SK-N-SH treated with all-trans-retinoic acid at 6 μM for 48 hours (cell line): Measurements from ENCODE around the gene DRGX.

Experiments used
- ATAC-seq: fragments of 200-7000 bp; cut with Tn5 transposase; 3 replicates; pipeline ENCODE4 v1.9.1; 2020; ENCODE audit warnings: mild to moderate bottlenecking, moderate library complexity
- ARNTL ChIP-seq: fragments of 450-650 bp; formaldehyde crosslinking; IDR thresholded peaks from 2 replicates; pipeline ENCODE4 v1.5.0; 2020; ENCODE audit warnings: low read depth, mild to moderate bottlenecking, moderate library complexity, borderline replicate concordance
- BACH2 ChIP-seq: fragments of 250-450 bp; sonication (Bioruptor Pico); IDR thresholded peaks from 2 replicates; pipeline ENCODE4 v1.9.0; 2021; ENCODE audit warnings: mild to moderate bottlenecking, borderline replicate concordance
- CSDC2 ChIP-seq: fragments of 250-450 bp; sonication (Bioruptor Pico); IDR thresholded peaks from 2 replicates; pipeline ENCODE4 v1.5.0; 2020; ENCODE audit warnings: mild to moderate bottlenecking, moderate library complexity
- ESRRG ChIP-seq: fragments of 250-450 bp; sonication (Bioruptor Pico); IDR thresholded peaks from 2 replicates; pipeline ENCODE4 v1.6.1; 2021; ENCODE audit warnings: mild to moderate bottlenecking
- GLIS3 ChIP-seq: fragments of 250-450 bp; sonication (Bioruptor Pico); IDR thresholded peaks from 2 replicates; pipeline ENCODE4 v1.5.0; 2020; ENCODE audit warnings: mild to moderate bottlenecking, moderate library complexity
- OSR1 ChIP-seq: fragments of 250-450 bp; sonication (Bioruptor Pico); IDR thresholded peaks from 2 replicates; pipeline ENCODE4 v1.8.0; 2022; ENCODE audit warnings: moderate library complexity, mild to moderate bottlenecking, inconsistent platforms
- PPARA ChIP-seq: fragments of 250-450 bp; sonication (Bioruptor Pico); IDR thresholded peaks from 2 replicates; pipeline ENCODE4 v1.5.0; 2020; ENCODE audit warnings: mild to moderate bottlenecking, borderline replicate concordance
- RARB ChIP-seq: fragments of 250-450 bp; sonication (Bioruptor Pico); IDR thresholded peaks from 2 replicates; pipeline ENCODE4 v1.8.0; 2021; ENCODE audit warnings: mild to moderate bottlenecking, moderate library complexity
- TCF4 ChIP-seq: fragments of 250-450 bp; sonication (Bioruptor Pico); IDR thresholded peaks from 2 replicates; pipeline ENCODE4 v1.8.0; 2021; ENCODE audit warnings: mild to moderate bottlenecking, moderate library complexity, borderline replicate concordance
- TOX ChIP-seq: fragments of 250-450 bp; sonication (Bioruptor Pico); IDR thresholded peaks from 2 replicates; pipeline ENCODE4 v1.8.0; 2021; ENCODE audit warnings: mild to moderate bottlenecking, moderate library complexity, borderline replicate concordance
- ZC3H10 ChIP-seq: fragments of 250-450 bp; sonication (Bioruptor Pico); IDR thresholded peaks from 2 replicates; pipeline ENCODE4 v1.5.1; 2021; ENCODE audit warnings: mild to moderate bottlenecking, moderate library complexity
- ZFP3 ChIP-seq: fragments of 250-450 bp; sonication (Bioruptor Pico); IDR thresholded peaks from 2 replicates; pipeline ENCODE4 v1.5.0; 2020; ENCODE audit warnings: mild to moderate bottlenecking, moderate library complexity
- ZFP30 ChIP-seq: fragments of 450-650 bp; formaldehyde crosslinking; IDR thresholded peaks from 2 replicates; pipeline ENCODE4 v1.5.0; 2022; ENCODE audit warnings: mild to moderate bottlenecking, moderate library complexity
- ZNF565 ChIP-seq: fragments of 450-650 bp; formaldehyde crosslinking; conservative IDR thresholded peaks from 2 replicates; pipeline ENCODE4 v1.5.0; 2020; ENCODE audit warnings: low read depth, mild to moderate bottlenecking, moderate library complexity
- ZNF70 ChIP-seq: fragments of 450-650 bp; formaldehyde crosslinking; IDR thresholded peaks from 2 replicates; pipeline ENCODE4 v1.5.0; 2020; ENCODE audit warnings: mild to moderate bottlenecking, moderate library complexity
- ZNF8 ChIP-seq: fragments of 450-650 bp; formaldehyde crosslinking; IDR thresholded peaks from 2 replicates; pipeline ENCODE4 v1.5.0; 2020; ENCODE audit warnings: mild to moderate bottlenecking, moderate library complexity
- TF ChIP-seq, protein P1 (sequence below): fragments of 250-450 bp; sonication (Bioruptor Pico); IDR thresholded peaks from 2 replicates; pipeline ENCODE4 v1.8.0; 2021; ENCODE audit warnings: low read depth, mild to moderate bottlenecking, moderate library complexity, borderline replicate concordance
- TF ChIP-seq, protein P2 (sequence below): fragments of 250-450 bp; sonication (Bioruptor Pico); IDR thresholded peaks from 2 replicates; pipeline ENCODE4 v1.5.1; 2021; ENCODE audit warnings: mild to moderate bottlenecking, moderate library complexity
- TF ChIP-seq, protein P3 (sequence below): fragments of 250-450 bp; sonication (Bioruptor Pico); IDR thresholded peaks from 2 replicates; pipeline ENCODE4 v1.5.1; 2020; ENCODE audit warnings: low read depth, mild to moderate bottlenecking, moderate library complexity
- TF ChIP-seq, protein P4 (sequence below): fragments of 250-450 bp; sonication (Bioruptor Pico); IDR thresholded peaks from 2 replicates; pipeline ENCODE4 v1.8.0; 2020; ENCODE audit warnings: mild to moderate bottlenecking, moderate library complexity, borderline replicate concordance

The DRGX gene

DNA sequence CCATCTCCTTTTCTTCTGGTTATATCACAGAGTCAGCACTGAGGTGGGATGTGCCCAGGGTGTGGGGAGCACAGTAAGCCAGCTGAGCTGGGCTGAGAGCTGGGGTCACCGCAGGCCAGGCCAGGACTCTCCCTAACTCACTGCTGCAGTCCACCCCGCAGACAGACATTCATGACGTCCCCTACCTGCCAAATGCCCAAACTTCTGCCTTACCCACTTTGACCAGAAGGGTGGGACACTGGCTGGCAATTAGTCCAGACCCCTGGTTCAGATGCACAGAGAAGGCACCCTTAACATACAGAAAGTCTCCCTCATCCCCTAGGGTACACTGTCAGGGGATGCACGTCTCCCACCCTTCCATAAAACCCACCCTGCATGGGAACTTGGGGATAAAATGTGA, 2.1 kb downstream of the DRGX start (continued):
- TF ChIP-seq ARNTL (CRISPR knock-in tag) (no peak), RARB (no peak), ZFP3 (CRISPR knock-in tag) (no peak), OSR1 (no peak), ZC3H10 (CRISPR knock-in tag) (no peak), PPARA (CRISPR knock-in tag) (no peak), ESRRG (CRISPR knock-in tag) (no peak), TOX (CRISPR knock-in tag) (no peak), GLIS3 (CRISPR knock-in tag) (no peak)
- TF ChIP-seq, protein P1, sequence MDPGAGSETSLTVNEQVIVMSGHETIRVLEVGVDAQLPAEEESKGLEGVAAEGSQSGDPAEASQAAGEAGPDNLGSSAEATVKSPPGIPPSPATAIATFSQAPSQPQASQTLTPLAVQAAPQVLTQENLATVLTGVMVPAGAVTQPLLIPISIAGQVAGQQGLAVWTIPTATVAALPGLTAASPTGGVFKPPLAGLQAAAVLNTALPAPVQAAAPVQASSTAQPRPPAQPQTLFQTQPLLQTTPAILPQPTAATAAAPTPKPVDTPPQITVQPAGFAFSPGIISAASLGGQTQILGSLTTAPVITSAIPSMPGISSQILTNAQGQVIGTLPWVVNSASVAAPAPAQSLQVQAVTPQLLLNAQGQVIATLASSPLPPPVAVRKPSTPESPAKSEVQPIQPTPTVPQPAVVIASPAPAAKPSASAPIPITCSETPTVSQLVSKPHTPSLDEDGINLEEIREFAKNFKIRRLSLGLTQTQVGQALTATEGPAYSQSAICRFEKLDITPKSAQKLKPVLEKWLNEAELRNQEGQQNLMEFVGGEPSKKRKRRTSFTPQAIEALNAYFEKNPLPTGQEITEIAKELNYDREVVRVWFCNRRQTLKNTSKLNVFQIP (CRISPR knock-in tag) = no peak

DNA sequence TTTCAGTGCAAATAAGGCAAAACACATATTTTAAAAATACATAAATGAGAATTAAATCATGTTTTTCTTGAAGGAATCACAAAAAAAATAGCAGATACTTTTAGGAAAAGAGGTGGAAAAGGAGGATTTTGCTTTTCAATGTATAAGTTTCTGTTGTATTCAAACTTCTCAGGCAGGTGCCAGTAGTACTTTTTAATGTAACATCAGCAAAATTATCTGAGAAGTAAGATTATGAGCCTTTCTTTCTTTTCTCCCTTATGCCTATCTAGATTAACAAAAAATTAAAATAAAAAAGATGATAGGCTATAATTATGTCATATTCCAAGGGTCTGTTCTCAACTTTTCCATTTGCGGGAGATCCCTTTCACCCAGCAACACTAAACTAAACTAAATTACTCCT, 2.6 kb downstream of the DRGX start:
- no peak for TF ChIP-seq ZNF565 (CRISPR knock-in tag)
- TF ChIP-seq TOX (CRISPR knock-in tag) = no peak
- no peak for TF ChIP-seq TCF4 (CRISPR knock-in tag)
- TF ChIP-seq, protein P2, sequence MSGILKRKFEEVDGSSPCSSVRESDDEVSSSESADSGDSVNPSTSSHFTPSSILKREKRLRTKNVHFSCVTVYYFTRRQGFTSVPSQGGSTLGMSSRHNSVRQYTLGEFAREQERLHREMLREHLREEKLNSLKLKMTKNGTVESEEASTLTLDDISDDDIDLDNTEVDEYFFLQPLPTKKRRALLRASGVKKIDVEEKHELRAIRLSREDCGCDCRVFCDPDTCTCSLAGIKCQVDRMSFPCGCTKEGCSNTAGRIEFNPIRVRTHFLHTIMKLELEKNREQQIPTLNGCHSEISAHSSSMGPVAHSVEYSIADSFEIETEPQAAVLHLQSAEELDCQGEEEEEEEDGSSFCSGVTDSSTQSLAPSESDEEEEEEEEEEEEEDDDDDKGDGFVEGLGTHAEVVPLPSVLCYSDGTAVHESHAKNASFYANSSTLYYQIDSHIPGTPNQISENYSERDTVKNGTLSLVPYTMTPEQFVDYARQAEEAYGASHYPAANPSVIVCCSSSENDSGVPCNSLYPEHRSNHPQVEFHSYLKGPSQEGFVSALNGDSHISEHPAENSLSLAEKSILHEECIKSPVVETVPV = no peak
- TF ChIP-seq PPARA (CRISPR knock-in tag) = no peak
- no peak for TF ChIP-seq ZNF70 (CRISPR knock-in tag)
- TF ChIP-seq, protein P3, sequence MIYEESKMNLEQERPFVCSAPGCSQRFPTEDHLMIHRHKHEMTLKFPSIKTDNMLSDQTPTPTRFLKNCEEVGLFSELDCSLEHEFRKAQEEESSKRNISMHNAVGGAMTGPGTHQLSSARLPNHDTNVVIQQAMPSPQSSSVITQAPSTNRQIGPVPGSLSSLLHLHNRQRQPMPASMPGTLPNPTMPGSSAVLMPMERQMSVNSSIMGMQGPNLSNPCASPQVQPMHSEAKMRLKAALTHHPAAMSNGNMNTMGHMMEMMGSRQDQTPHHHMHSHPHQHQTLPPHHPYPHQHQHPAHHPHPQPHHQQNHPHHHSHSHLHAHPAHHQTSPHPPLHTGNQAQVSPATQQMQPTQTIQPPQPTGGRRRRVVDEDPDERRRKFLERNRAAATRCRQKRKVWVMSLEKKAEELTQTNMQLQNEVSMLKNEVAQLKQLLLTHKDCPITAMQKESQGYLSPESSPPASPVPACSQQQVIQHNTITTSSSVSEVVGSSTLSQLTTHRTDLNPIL (CRISPR knock-in tag) = no peak
- TF ChIP-seq, protein P4, sequence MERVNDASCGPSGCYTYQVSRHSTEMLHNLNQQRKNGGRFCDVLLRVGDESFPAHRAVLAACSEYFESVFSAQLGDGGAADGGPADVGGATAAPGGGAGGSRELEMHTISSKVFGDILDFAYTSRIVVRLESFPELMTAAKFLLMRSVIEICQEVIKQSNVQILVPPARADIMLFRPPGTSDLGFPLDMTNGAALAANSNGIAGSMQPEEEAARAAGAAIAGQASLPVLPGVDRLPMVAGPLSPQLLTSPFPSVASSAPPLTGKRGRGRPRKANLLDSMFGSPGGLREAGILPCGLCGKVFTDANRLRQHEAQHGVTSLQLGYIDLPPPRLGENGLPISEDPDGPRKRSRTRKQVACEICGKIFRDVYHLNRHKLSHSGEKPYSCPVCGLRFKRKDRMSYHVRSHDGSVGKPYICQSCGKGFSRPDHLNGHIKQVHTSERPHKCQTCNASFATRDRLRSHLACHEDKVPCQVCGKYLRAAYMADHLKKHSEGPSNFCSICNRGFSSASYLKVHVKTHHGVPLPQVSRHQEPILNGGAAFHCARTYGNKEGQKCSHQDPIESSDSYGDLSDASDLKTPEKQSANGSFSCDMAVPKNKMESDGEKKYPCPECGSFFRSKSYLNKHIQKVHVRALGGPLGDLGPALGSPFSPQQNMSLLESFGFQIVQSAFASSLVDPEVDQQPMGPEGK (CRISPR knock-in tag) = no peak
- TF ChIP-seq ZFP30 = no peak
- no peak for TF ChIP-seq GLIS3 (CRISPR knock-in tag)
- TF ChIP-seq ZNF8 (CRISPR knock-in tag) = no peak
- TF ChIP-seq ZFP3 (CRISPR knock-in tag) = no peak
- TF ChIP-seq ZC3H10 (CRISPR knock-in tag) = no peak
- no peak for TF ChIP-seq BACH2 (CRISPR knock-in tag)
- ATAC-seq = no peak

DNA sequence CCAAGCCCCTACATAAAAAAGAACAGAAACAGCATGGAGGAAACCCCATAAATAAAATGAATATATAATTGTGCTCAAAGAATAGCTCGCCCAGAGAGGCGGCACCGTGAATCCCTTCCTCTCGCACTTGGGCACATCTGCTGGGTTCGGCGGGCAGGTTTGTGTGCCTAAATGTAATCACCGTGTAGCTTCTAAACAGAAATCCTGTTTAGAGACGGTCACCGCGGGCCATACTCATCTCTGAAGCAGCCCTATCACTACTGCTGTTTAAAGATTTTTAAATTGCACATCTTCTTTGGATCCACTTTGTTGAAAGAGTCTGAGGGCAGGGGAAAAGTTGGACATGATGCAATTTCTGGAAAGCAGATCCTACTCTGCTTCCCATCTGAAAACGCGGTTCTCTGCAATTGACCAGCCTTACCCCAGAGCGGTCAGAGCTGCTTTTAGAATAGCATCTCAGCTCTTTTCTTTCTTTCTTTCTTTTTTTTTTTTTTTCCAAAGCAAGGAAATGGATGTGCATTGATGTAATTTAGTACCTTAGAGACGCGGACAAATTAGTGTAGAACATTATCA, 6.4 kb downstream of the DRGX start:
- TF ChIP-seq ZNF70 (CRISPR knock-in tag) (no peak), ZFP30 (no peak)
- no peak for ATAC-seq

DNA sequence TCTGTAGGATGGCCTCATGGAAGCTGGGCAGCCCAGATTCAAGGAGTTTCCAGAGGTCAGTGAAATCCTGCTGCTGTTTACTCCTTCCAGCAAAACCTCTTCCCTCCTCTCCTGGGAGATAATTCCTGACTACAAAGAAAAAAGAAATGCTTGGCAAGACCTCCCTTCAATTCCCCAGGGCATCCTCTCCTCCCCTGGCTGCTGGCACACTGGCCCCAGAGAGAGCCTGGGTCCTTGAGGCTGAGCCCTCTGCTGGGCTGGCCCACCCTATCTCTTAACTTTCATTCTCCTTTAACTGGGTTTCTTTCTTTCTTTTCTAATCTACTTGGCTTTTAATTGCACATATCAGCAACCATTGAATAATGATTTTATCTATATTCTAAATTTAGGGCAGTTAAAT, 7.7 kb downstream of the DRGX start:
- TF ChIP-seq, protein P1 (CRISPR knock-in tag) = no peak
- no peak for TF ChIP-seq RARB
- TF ChIP-seq ESRRG (CRISPR knock-in tag) = no peak
- no peak for TF ChIP-seq ZC3H10 (CRISPR knock-in tag)
- TF ChIP-seq PPARA (CRISPR knock-in tag) = no peak
- no peak for TF ChIP-seq OSR1
- TF ChIP-seq CSDC2 (CRISPR knock-in tag) = no peak
- no peak for TF ChIP-seq GLIS3 (CRISPR knock-in tag)
- TF ChIP-seq ZNF565 (CRISPR knock-in tag) = no peak
- TF ChIP-seq, protein P4 (CRISPR knock-in tag) = no peak
- TF ChIP-seq, protein P3 (CRISPR knock-in tag) = no peak
- no peak for TF ChIP-seq TOX (CRISPR knock-in tag)
- TF ChIP-seq, all 23 proteins: peak for 0
- no peak for ATAC-seq
